ENCODE results near the gene DNTT. TPM values are rescaled to one million over a fixed set of nuclear protein-coding genes. Genes with fewer than 3 reads are reported as not detected.

DNTT gene
- total and polyA plus RNA-seq, 9 of the 15 experiments (the other 6 are each of a cell fraction or from before 2014, with no cell fraction given), result not detected

DNA sequence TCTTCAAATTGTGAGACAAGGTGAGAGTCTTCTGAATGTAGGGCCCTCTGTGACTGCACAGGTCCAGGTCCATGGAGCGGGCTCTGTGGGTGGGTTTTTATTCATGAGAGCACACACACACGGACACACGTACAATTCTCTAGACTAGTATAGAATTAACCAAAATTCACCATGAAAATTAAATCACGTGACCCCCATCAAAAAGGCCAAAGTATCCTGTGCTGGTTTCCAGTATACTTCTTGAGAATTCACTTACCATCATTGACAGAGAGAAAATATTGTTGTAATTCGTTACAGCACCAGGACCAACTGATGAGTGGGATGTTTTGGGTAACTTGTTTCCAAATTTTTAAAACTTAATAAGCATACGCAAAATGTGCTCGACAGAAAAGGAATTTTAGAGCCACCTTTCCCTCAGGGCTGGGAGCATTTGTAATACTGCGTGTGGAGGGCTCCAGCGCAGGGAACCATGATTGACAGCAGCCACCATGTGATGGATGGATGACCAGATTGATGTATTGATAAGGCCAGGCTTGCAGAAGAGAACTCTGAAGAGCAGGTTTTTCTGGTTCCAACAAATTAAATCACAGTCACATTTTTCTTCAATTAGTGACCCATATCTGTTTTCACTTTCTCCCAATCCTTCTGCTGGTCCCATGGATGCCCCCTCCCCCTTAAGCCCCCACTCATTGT is 14.9 kb upstream of the DNTT start:
- no peak overlapping the region for H3K9ac ChIP-seq (ENCODE audit: insufficient read depth in 1 of 2, low read depth in 2 of 2, low read length in 2 of 2)
- no peak overlapping the region for H3K27ac ChIP-seq (ENCODE audit: extremely low read depth, low read depth, low read length)
- DNase-seq (ENCODE audit: extremely low read depth in 1 of 4, low spot score in 3 of 4) (no peak), ATAC-seq (no peak), FAIRE-seq (no peak)
- no peaks in the 10 kb centered on the region for H3K27me3 ChIP-seq (ENCODE audit: control insufficient read depth in 2 of 2, insufficient read depth in 2 of 2, low read length in 2 of 2)
- no peak overlapping the region for H3K4me3 ChIP-seq
- H3K4me1 ChIP-seq (replicated peaks in 1 of 2; ENCODE audit: control insufficient read depth in 2 of 2, insufficient read depth in 2 of 2, low read length in 2 of 2), result no peaks in the 10 kb centered on the region
- intact Hi-C loops (cut with micrococcal nuclease), result no loop called here
- WGBS (ENCODE audit: insufficient coverage, low coverage, missing lambda C conversion rate), result 1% methylated on average over 9 of the region's 9 CpGs
- no peaks in the 10 kb centered on the region for H3K9me1 ChIP-seq (ENCODE audit: control insufficient read depth, insufficient read depth, low read length)
- no peaks in the 10 kb centered on the region for H4K20me1 ChIP-seq (replicated peaks; ENCODE audit: control insufficient read depth, insufficient read depth, low read length)
- ChIA-PET CTCF (ENCODE audit: low intra/inter-chr PET ratio) (no interaction called here), POLR2A (no interaction called here)
- no peak overlapping the region for H3K4me2 ChIP-seq (ENCODE audit: insufficient read depth, low read length)
- no peak overlapping the region for H2AFZ ChIP-seq (ENCODE audit: low read depth, low read length)
- no peaks in the 10 kb centered on the region for H3K9me3 ChIP-seq (replicated peaks; ENCODE audit: control insufficient read depth, insufficient read depth, low read depth, low read length)
- no peaks in the 10 kb centered on the region for H3K36me3 ChIP-seq (ENCODE audit: control insufficient read depth, insufficient read depth, low read length)
- no peaks in the 10 kb centered on the region for H3K79me2 ChIP-seq (ENCODE audit: control insufficient read depth, insufficient read depth, low read length)
- in situ Hi-C loops (cut with MboI), result no loop called here
- no TSS peak for BruUV-seq (replicated peaks)
- TF ChIP-seq, protein P1, sequence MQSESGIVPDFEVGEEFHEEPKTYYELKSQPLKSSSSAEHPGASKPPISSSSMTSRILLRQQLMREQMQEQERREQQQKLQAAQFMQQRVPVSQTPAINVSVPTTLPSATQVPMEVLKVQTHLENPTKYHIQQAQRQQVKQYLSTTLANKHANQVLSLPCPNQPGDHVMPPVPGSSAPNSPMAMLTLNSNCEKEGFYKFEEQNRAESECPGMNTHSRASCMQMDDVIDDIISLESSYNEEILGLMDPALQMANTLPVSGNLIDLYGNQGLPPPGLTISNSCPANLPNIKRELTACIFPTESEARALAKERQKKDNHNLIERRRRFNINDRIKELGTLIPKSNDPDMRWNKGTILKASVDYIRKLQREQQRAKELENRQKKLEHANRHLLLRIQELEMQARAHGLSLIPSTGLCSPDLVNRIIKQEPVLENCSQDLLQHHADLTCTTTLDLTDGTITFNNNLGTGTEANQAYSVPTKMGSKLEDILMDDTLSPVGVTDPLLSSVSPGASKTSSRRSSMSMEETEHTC (IDR thresholded peaks at IDR 0.05), result no peak
- peak; percentile 55 for TF ChIP-seq RAD51 (IDR thresholded peaks at IDR 0.05; ENCODE audit: borderline replicate concordance, low read depth)
- TF ChIP-seq, protein P2, sequence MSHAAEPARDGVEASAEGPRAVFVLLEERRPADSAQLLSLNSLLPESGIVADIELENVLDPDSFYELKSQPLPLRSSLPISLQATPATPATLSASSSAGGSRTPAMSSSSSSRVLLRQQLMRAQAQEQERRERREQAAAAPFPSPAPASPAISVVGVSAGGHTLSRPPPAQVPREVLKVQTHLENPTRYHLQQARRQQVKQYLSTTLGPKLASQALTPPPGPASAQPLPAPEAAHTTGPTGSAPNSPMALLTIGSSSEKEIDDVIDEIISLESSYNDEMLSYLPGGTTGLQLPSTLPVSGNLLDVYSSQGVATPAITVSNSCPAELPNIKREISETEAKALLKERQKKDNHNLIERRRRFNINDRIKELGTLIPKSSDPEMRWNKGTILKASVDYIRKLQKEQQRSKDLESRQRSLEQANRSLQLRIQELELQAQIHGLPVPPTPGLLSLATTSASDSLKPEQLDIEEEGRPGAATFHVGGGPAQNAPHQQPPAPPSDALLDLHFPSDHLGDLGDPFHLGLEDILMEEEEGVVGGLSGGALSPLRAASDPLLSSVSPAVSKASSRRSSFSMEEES (CRISPR knock-in tag; IDR thresholded peaks at IDR 0.05), result peak; percentile 84
- TF ChIP-seq SMARCA5 (IDR thresholded peaks at IDR 0.05), result no peak
- TF ChIP-seq ZNF699 (CRISPR knock-in tag; IDR thresholded peaks at IDR 0.05; ENCODE audit: insufficient replicate concordance), result no peak
- no peak for TF ChIP-seq POLR2G (IDR thresholded peaks at IDR 0.05; ENCODE audit: low read depth, low read length)
- TF ChIP-seq, protein P3, sequence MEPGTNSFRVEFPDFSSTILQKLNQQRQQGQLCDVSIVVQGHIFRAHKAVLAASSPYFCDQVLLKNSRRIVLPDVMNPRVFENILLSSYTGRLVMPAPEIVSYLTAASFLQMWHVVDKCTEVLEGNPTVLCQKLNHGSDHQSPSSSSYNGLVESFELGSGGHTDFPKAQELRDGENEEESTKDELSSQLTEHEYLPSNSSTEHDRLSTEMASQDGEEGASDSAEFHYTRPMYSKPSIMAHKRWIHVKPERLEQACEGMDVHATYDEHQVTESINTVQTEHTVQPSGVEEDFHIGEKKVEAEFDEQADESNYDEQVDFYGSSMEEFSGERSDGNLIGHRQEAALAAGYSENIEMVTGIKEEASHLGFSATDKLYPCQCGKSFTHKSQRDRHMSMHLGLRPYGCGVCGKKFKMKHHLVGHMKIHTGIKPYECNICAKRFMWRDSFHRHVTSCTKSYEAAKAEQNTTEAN (CRISPR knock-in tag; IDR thresholded peaks at IDR 0.05), result no peak
- no peak for TF ChIP-seq POU5F1 (IDR thresholded peaks at IDR 0.05; ENCODE audit: borderline replicate concordance, low read depth, low read length, partially characterized antibody)
- TF ChIP-seq BCL6 (CRISPR knock-in tag; IDR thresholded peaks at IDR 0.05), result no peak
- TF ChIP-seq RERE (CRISPR knock-in tag; IDR thresholded peaks at IDR 0.05; ENCODE audit: borderline replicate concordance), result no peak
- TF ChIP-seq MEIS2 (IDR thresholded peaks at IDR 0.05; ENCODE audit: partially characterized antibody), result peak; percentile 47
- no peak for TF ChIP-seq SMARCA4 (IDR thresholded peaks at IDR 0.05)
- TF ChIP-seq ARHGAP35 (IDR thresholded peaks at IDR 0.05; ENCODE audit: partially characterized antibody), result no peak

Measured in K562 (cell line).